ENCODE data around the gene SHANK1.
"Not testable (repeated sequence)": the region's sequence is repeated elsewhere in the genome, so short reads cannot be mapped to it uniquely, and the experiment has no call there.

Gene SHANK1

GRCh38 chr19:50764409-50764808 is 44.8 kb upstream of the SHANK1 start:
- no peak overlapping the region for H3K4me2 ChIP-seq (ENCODE audit: low read depth, low read length, poor library complexity, severe bottlenecking)
- H2AFZ ChIP-seq (ENCODE audit: low read length) = no peak overlapping the region
- H4K20me1 ChIP-seq (ENCODE audit: insufficient read depth, low read length, poor library complexity, severe bottlenecking) = no peaks in the 10 kb centered on the region
- H3K9me3 ChIP-seq (ENCODE audit: insufficient read depth, low read depth, low read length) = no peaks in the 10 kb centered on the region
- TF ChIP-seq EZH2phosphoT487 (IDR thresholded peaks at IDR 0.05; ENCODE audit: borderline replicate concordance) = no peak
- TF ChIP-seq, protein P1, sequence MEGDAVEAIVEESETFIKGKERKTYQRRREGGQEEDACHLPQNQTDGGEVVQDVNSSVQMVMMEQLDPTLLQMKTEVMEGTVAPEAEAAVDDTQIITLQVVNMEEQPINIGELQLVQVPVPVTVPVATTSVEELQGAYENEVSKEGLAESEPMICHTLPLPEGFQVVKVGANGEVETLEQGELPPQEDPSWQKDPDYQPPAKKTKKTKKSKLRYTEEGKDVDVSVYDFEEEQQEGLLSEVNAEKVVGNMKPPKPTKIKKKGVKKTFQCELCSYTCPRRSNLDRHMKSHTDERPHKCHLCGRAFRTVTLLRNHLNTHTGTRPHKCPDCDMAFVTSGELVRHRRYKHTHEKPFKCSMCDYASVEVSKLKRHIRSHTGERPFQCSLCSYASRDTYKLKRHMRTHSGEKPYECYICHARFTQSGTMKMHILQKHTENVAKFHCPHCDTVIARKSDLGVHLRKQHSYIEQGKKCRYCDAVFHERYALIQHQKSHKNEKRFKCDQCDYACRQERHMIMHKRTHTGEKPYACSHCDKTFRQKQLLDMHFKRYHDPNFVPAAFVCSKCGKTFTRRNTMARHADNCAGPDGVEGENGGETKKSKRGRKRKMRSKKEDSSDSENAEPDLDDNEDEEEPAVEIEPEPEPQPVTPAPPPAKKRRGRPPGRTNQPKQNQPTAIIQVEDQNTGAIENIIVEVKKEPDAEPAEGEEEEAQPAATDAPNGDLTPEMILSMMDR (conservative IDR thresholded peaks at IDR 0.05; ENCODE audit: low read length) = no peak
- no peaks in the 10 kb centered on the region for H3K9me2 ChIP-seq (replicated peaks; ENCODE audit: low read depth, low read length)
- H3K79me2 ChIP-seq (ENCODE audit: insufficient read depth, low read length) = no peaks in the 10 kb centered on the region
- H3F3A ChIP-seq (ENCODE audit: low read depth) = no peaks in the 10 kb centered on the region
- no peaks in the 10 kb centered on the region for H3K4me1 ChIP-seq (ENCODE audit: insufficient read depth, low read length, poor library complexity, severe bottlenecking)
- H3K9ac ChIP-seq (ENCODE audit: low read depth, low read length, poor library complexity, severe bottlenecking) = no peak overlapping the region
- H3K4me3 ChIP-seq (ENCODE audit: low read length, poor library complexity, severe bottlenecking) = no peak overlapping the region
- no peaks in the 10 kb centered on the region for H3K36me3 ChIP-seq (ENCODE audit: insufficient read depth, low read length)
- no peaks in the 10 kb centered on the region for H3K27me3 ChIP-seq (ENCODE audit: insufficient read depth, low read length, poor library complexity, severe bottlenecking)

DNA sequence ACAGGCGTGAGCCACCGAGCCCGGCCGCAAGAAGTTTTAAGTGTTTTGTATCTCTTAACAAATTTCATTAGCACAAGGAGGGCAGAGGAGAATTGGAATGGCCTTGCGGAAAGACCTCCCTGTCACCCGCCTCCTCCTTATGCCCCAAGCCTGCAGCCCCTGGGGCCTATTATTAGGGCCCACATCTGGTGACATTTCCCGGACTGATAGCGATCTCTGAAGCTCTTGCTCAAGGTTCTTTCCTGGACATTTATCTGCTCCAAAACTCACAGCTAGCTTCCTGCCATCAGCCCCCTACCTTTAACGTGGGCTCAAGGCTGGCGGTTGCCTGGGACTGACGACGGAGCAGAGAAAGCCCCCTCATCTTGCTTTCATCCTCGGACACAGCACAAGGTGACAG is 43.9 kb upstream of the SHANK1 start:
- not testable (repeated sequence) for H3K4me2 ChIP-seq (ENCODE audit: low read depth, low read length, poor library complexity, severe bottlenecking); H3K9me2 ChIP-seq (replicated peaks; ENCODE audit: low read depth, low read length); H2AFZ ChIP-seq (ENCODE audit: low read length); H3F3A ChIP-seq (ENCODE audit: low read depth); H3K4me3 ChIP-seq (ENCODE audit: low read length, poor library complexity, severe bottlenecking); H3K79me2 ChIP-seq (ENCODE audit: insufficient read depth, low read length); H3K9me3 ChIP-seq (ENCODE audit: insufficient read depth, low read depth, low read length); H4K20me1 ChIP-seq (ENCODE audit: insufficient read depth, low read length, poor library complexity, severe bottlenecking); H3K36me3 ChIP-seq (ENCODE audit: insufficient read depth, low read length); H3K27me3 ChIP-seq (ENCODE audit: insufficient read depth, low read length, poor library complexity, severe bottlenecking); H3K9ac ChIP-seq (ENCODE audit: low read depth, low read length, poor library complexity, severe bottlenecking); H3K4me1 ChIP-seq (ENCODE audit: insufficient read depth, low read length, poor library complexity, severe bottlenecking)

- not testable (repeated sequence) for H3K9me3 ChIP-seq (ENCODE audit: insufficient read depth, low read depth, low read length); H4K20me1 ChIP-seq (ENCODE audit: insufficient read depth, low read length, poor library complexity, severe bottlenecking); H3K27me3 ChIP-seq (ENCODE audit: insufficient read depth, low read length, poor library complexity, severe bottlenecking); H3K9ac ChIP-seq (ENCODE audit: low read depth, low read length, poor library complexity, severe bottlenecking); H3K4me2 ChIP-seq (ENCODE audit: low read depth, low read length, poor library complexity, severe bottlenecking); H3K4me1 ChIP-seq (ENCODE audit: insufficient read depth, low read length, poor library complexity, severe bottlenecking); H3K9me2 ChIP-seq (replicated peaks; ENCODE audit: low read depth, low read length); H3F3A ChIP-seq (ENCODE audit: low read depth); H3K4me3 ChIP-seq (ENCODE audit: low read length, poor library complexity, severe bottlenecking); H2AFZ ChIP-seq (ENCODE audit: low read length); H3K79me2 ChIP-seq (ENCODE audit: insufficient read depth, low read length); H3K36me3 ChIP-seq (ENCODE audit: insufficient read depth, low read length)
Observed at GRCh38 chr19:50761501-50761900, 41.9 kb upstream of the SHANK1 start.

DNA sequence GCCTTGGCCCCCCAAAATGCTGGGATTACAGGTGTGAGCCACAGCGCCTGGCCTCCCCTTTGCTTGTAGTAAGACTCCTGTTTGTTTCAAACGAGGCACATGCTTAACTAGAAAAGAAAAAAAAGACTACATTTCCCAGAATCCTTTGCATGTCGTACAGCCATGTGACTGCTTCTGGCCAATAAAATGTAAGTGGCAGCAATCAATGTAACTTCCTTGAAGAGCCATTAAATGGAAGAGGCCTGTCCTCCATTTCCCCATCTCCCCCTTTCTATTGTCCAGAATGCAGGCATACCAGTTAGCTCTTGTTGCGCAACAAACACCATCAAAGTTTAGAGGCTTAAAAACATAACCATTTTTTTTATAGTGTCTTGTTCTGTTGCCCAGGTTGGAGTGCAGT is 40.3 kb upstream of the SHANK1 start:
- H2AFZ ChIP-seq (ENCODE audit: low read length) = 0 out of 2 replicates have a peak overlapping the region, but pooled peaks have one; percentile 40

DNA sequence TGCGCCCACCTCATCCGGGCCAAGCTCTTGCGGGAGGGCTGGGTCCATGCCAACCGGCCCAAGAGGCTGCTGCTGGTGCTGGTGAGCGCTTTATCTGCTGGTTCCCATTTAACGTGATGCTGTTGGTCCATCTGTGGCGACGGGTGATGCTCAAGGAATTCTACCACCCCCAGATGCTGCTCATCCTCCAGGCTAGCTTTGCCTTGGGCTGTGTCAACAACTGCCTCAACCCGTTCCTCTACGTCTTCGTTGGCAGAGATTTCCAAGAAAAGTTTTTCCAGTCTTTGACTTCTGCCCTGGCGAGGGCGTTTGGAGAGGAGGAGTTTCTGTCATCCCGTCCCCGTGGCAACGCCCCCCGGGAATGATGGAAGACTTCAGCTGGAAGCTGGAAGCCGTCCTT is 39.5 kb upstream of the SHANK1 start:
- not testable (repeated sequence) for H3K36me3 ChIP-seq (ENCODE audit: insufficient read depth, low read length); H3K9ac ChIP-seq (ENCODE audit: low read depth, low read length, poor library complexity, severe bottlenecking); H3K9me2 ChIP-seq (replicated peaks; ENCODE audit: low read depth, low read length); H3K4me3 ChIP-seq (ENCODE audit: low read length, poor library complexity, severe bottlenecking); H3K79me2 ChIP-seq (ENCODE audit: insufficient read depth, low read length); H3K4me1 ChIP-seq (ENCODE audit: insufficient read depth, low read length, poor library complexity, severe bottlenecking); H3K9me3 ChIP-seq (ENCODE audit: insufficient read depth, low read depth, low read length); H3F3A ChIP-seq (ENCODE audit: low read depth); H2AFZ ChIP-seq (ENCODE audit: low read length); H3K4me2 ChIP-seq (ENCODE audit: low read depth, low read length, poor library complexity, severe bottlenecking); H4K20me1 ChIP-seq (ENCODE audit: insufficient read depth, low read length, poor library complexity, severe bottlenecking); H3K27me3 ChIP-seq (ENCODE audit: insufficient read depth, low read length, poor library complexity, severe bottlenecking)

More for the DNA sequence above, 40.3 kb upstream of the SHANK1 start:
- no peaks in the 10 kb centered on the region for H3F3A ChIP-seq (ENCODE audit: low read depth)
- no peak overlapping the region for H3K4me2 ChIP-seq (ENCODE audit: low read depth, low read length, poor library complexity, severe bottlenecking)
- TF ChIP-seq EZH2phosphoT487 (IDR thresholded peaks at IDR 0.05; ENCODE audit: borderline replicate concordance) = no peak
- TF ChIP-seq, protein P1 (conservative IDR thresholded peaks at IDR 0.05; ENCODE audit: low read length) = no peak
- no peaks in the 10 kb centered on the region for H3K9me2 ChIP-seq (replicated peaks; ENCODE audit: low read depth, low read length)
- no peaks in the 10 kb centered on the region for H3K9me3 ChIP-seq (ENCODE audit: insufficient read depth, low read depth, low read length)
- no peaks in the 10 kb centered on the region for H3K4me1 ChIP-seq (ENCODE audit: insufficient read depth, low read length, poor library complexity, severe bottlenecking)
- no peaks in the 10 kb centered on the region for H3K27me3 ChIP-seq (ENCODE audit: insufficient read depth, low read length, poor library complexity, severe bottlenecking)
- H4K20me1 ChIP-seq (ENCODE audit: insufficient read depth, low read length, poor library complexity, severe bottlenecking) = no peaks in the 10 kb centered on the region
- H3K9ac ChIP-seq (ENCODE audit: low read depth, low read length, poor library complexity, severe bottlenecking) = no peak overlapping the region
- H3K36me3 ChIP-seq (ENCODE audit: insufficient read depth, low read length) = no peaks in the 10 kb centered on the region
- no peaks in the 10 kb centered on the region for H3K79me2 ChIP-seq (ENCODE audit: insufficient read depth, low read length)
- H3K4me3 ChIP-seq (ENCODE audit: low read length, poor library complexity, severe bottlenecking) = no peak overlapping the region

GRCh38 chr19:50757624-50758023 is 38.0 kb upstream of the SHANK1 start:
- not testable (repeated sequence) for H3K27me3 ChIP-seq (ENCODE audit: insufficient read depth, low read length, poor library complexity, severe bottlenecking); H3K36me3 ChIP-seq (ENCODE audit: insufficient read depth, low read length); H2AFZ ChIP-seq (ENCODE audit: low read length); H3K4me1 ChIP-seq (ENCODE audit: insufficient read depth, low read length, poor library complexity, severe bottlenecking); H3K9me2 ChIP-seq (replicated peaks; ENCODE audit: low read depth, low read length); H3F3A ChIP-seq (ENCODE audit: low read depth); H3K9ac ChIP-seq (ENCODE audit: low read depth, low read length, poor library complexity, severe bottlenecking); H3K4me2 ChIP-seq (ENCODE audit: low read depth, low read length, poor library complexity, severe bottlenecking); H3K4me3 ChIP-seq (ENCODE audit: low read length, poor library complexity, severe bottlenecking); H3K79me2 ChIP-seq (ENCODE audit: insufficient read depth, low read length); H3K9me3 ChIP-seq (ENCODE audit: insufficient read depth, low read depth, low read length); H4K20me1 ChIP-seq (ENCODE audit: insufficient read depth, low read length, poor library complexity, severe bottlenecking)
